ENCODE measurements around the gene SYN1. TPM values are rescaled to one million over a fixed set of nuclear protein-coding genes. Genes with fewer than 3 reads are reported as not detected.

SYN1 gene
- total RNA-seq, 1 experiment from 2014 or later: 11.7 TPM

- DNase-seq: no peak
- Histone ChIP-seq H3T11ph (ENCODE audit: low read length) (no peak overlapping the region), H3K4ac (ENCODE audit: low read depth, low read length) (no peak overlapping the region), H2BK15ac (ENCODE audit: low read depth, low read length) (no peak overlapping the region), H3K27ac (ENCODE audit: insufficient read length, low read depth, low read length) (no peak overlapping the region), H2AFZ (ENCODE audit: low read length) (no peak overlapping the region), H3K14ac (ENCODE audit: insufficient read depth, low read length) (no peak overlapping the region), H3K79me1 (ENCODE audit: insufficient read depth, low read depth, low read length, poor library complexity, severe bottlenecking) (no peaks in the 10 kb centered on the region), H4K20me1 (ENCODE audit: control insufficient read depth, insufficient read depth, insufficient read length) (no peaks in the 10 kb centered on the region), H3K56ac (ENCODE audit: insufficient read length, low read depth, low read length) (no peak overlapping the region), H3K9ac (ENCODE audit: extremely low read depth, insufficient read length, low read length) (no peak overlapping the region), H2BK12ac (ENCODE audit: insufficient read length, low read depth, low read length) (no peak overlapping the region), H4K91ac (ENCODE audit: insufficient read length, low read depth, low read length) (no peak overlapping the region), H4K8ac (replicated peaks; ENCODE audit: insufficient read length, low read depth, low read length) (no peak overlapping the region), H3K23me2 (ENCODE audit: insufficient read length, low read depth, low read length, poor library complexity, severe bottlenecking) (no peaks in the 10 kb centered on the region), H3K79me2 (ENCODE audit: insufficient read depth, low read length) (no peaks in the 10 kb centered on the region), H3K9me3 (ENCODE audit: control insufficient read depth, low read depth, low read length) (peaks cover 55% of the 10 kb centered on the region), H3K4me1 (ENCODE audit: insufficient read depth, low read length) (peaks cover 5% of the 10 kb centered on the region; the same call in 1 of the 2 replicates), H2BK120ac (ENCODE audit: low read depth, low read length, poor library complexity, severe bottlenecking) (no peak overlapping the region), H2AK5ac (ENCODE audit: insufficient read length, low read length) (no peak overlapping the region), H3K23ac (ENCODE audit: insufficient read length, low read depth, low read length) (no peak overlapping the region), H4K5ac (ENCODE audit: insufficient read length, low read depth, low read length) (no peak overlapping the region), H3K4me2 (ENCODE audit: insufficient read depth, insufficient read length, low read length) (no peak overlapping the region), H3K27me3 (ENCODE audit: insufficient read depth, low read length) (no peaks in the 10 kb centered on the region), H2BK20ac (ENCODE audit: low read depth, low read length, poor library complexity, severe bottlenecking) (no peak overlapping the region), H3K18ac (ENCODE audit: insufficient read length, low read depth, low read length) (no peak overlapping the region), H2BK5ac (ENCODE audit: insufficient read length, low read length) (no peak overlapping the region)
- Mint-ChIP-seq H3K4me3 (no peak overlapping the region), H3K9me3 (peaks cover 67 to 85% of the 10 kb centered on the region in 2 experiments), H3K36me3 (ENCODE audit: insufficient read depth in 1 of 3, low read depth in 3 of 3) (peaks cover 0 to 11% (median 7%) of the 10 kb centered on the region in 3 experiments; a peak in 4 of 7 replicates), H3K4me1 (peaks cover 12 to 27% of the 10 kb centered on the region in 2 experiments), H3K27me3 (ENCODE audit: low read depth) (peaks cover 12% of the 10 kb centered on the region), H3K27ac (no peak overlapping the region; a peak in 1 of 7 replicates)
- no peak for TF ChIP-seq CTCF (conservative IDR thresholded peaks at IDR 0.05)
- no CpG with 5 or more reads among the region's 2 CpGs for WGBS (ENCODE audit: extremely low coverage, insufficient read length, low lambda C conversion rate)
Observed at GRCh38 chrX:47625365-47625764, 5.7 kb upstream of the SYN1 start.
